GM12892 (cell line): ENCODE results near the gene SMPD3.

Experiments used
- POLR2A ChIP-seq: IDR thresholded peaks from 2 replicates; pipeline ENCODE4 v1.6.1; 2011; ENCODE audit warnings: low read depth, low read length, control low read depth
- POLR2AphosphoS5 ChIP-seq: IDR thresholded peaks from 2 replicates; pipeline ENCODE4 v1.6.1; 2011; ENCODE audit warnings: low read depth, low read length, control low read depth
- TAF1 ChIP-seq: IDR thresholded peaks from 2 replicates; pipeline ENCODE4 v1.6.1; 2011; ENCODE audit warnings: low read depth, mild to moderate bottlenecking, control low read depth, low read length, borderline replicate concordance

- TF ChIP-seq POLR2A (no peak), POLR2AphosphoS5 (no peak), TAF1 (no peak)
These were observed 77.0 kb downstream of the SMPD3 start for GRCh38 chr16:68371276-68371651.
